Natural killer cell (primary cell): ENCODE data around the gene WDR4. TPM values are rescaled to one million over a fixed set of nuclear protein-coding genes. Genes with fewer than 3 reads are reported as not detected.

Experiments
- ATAC-seq, 3 donors: fragments of 150-1000 bp in 2 of 3; fragments of 200-7000 bp in 1 of 3; cut with Tn5 transposase; 1 replicate in 1 of 3; 2 replicates in 2 of 3; pipeline ENCODE4 v1.10.0; 2021; ENCODE audit warnings: mild to moderate bottlenecking in 2 of 3, moderate library complexity in 2 of 3
- DNase-seq, 2 donors: peaks; one replicate each; pipeline versions ENCODE4 v3.0.0 to v3.0.0-alpha.2; 2013 to 2021; ENCODE audit warnings: mixed read lengths in 1 of 2
- H3K27ac ChIP-seq: one replicate; pipeline ENCODE4 v1.5.1; 2013; ENCODE audit warnings: mild to moderate bottlenecking, low read length
- H3K27me3 ChIP-seq: one replicate; pipeline ENCODE4 v1.6.1; 2013; ENCODE audit warnings: low read length; ENCODE audit not compliant: control insufficient read depth, insufficient read depth
- H3K36me3 ChIP-seq: one replicate; pipeline ENCODE4 v1.6.1; 2013; ENCODE audit warnings: low read length; ENCODE audit not compliant: control insufficient read depth, insufficient read depth
- H3K4me1 ChIP-seq: one replicate; pipeline ENCODE4 v1.6.1; 2013; ENCODE audit warnings: low read length; ENCODE audit not compliant: control insufficient read depth, insufficient read depth
- H3K4me3 ChIP-seq: one replicate; pipeline ENCODE4 v1.5.1; 2013; ENCODE audit warnings: low read length
- H3K9me3 ChIP-seq: one replicate; pipeline ENCODE4 v1.6.1; 2013; ENCODE audit warnings: low read length; ENCODE audit not compliant: control insufficient read depth, insufficient read depth
- H3K27ac Mint-ChIP-seq, 2 donors: one replicate each; pipeline ENCODE4 v1.8.0; 2022; ENCODE audit warnings: mild to moderate bottlenecking in 2 of 2, mixed read lengths in 2 of 2, moderate library complexity in 1 of 2
- H3K27me3 Mint-ChIP-seq, 2 donors: one replicate each; pipeline ENCODE4 v1.8.0; 2022; ENCODE audit warnings: low read depth in 2 of 2, mixed read lengths in 2 of 2
- H3K36me3 Mint-ChIP-seq: one replicate; pipeline ENCODE4 v1.8.0; 2022; ENCODE audit warnings: mixed read lengths
- H3K4me1 Mint-ChIP-seq, 2 donors: one replicate each; pipeline ENCODE4 v1.8.0; 2022; ENCODE audit warnings: mixed read lengths in 2 of 2
- H3K4me3 Mint-ChIP-seq: one replicate; pipeline ENCODE4 v1.8.0; 2022; ENCODE audit warnings: mild to moderate bottlenecking, moderate library complexity, mixed read lengths
- H3K9me3 Mint-ChIP-seq, 2 donors: one replicate each; pipeline ENCODE4 v1.8.0; 2022; ENCODE audit warnings: mixed read lengths in 2 of 2
- CTCF ChIP-seq: fragments of 200-600 bp; IDR thresholded peaks from one replicate; pipeline ENCODE4 v1.8.0; 2022; ENCODE audit warnings: antibody characterized with exemption
- WGBS: methylation state at CpG from one replicate; pipeline ENCODE4 v1.1.7; 2013; ENCODE audit warnings: missing lambda C conversion rate; ENCODE audit not compliant: insufficient coverage; 5-methylcytosine and 5-hydroxymethylcytosine counted together
- intact Hi-C: fragments of 100-400 bp; cut with micrococcal nuclease; formaldehyde crosslinking; loops from one replicate; pipeline ENCODE4 v1.14.2; 2022
- total RNA-seq, 4 donors: library from RNA; stranded (reverse); fragments of 120-200 nt in 1 of 4; gene quantifications; one replicate each; pipeline versions ENCODE4 v1.2.3 to v1.2.4, GENCODE V29; 2013 to 2022

Gene WDR4
- total RNA-seq, 3 donors from 2014 or later (not counting 1 experiment from before 2014, with no cell fraction given): 11.1 to 15.5 (median 14.0) TPM

DNA sequence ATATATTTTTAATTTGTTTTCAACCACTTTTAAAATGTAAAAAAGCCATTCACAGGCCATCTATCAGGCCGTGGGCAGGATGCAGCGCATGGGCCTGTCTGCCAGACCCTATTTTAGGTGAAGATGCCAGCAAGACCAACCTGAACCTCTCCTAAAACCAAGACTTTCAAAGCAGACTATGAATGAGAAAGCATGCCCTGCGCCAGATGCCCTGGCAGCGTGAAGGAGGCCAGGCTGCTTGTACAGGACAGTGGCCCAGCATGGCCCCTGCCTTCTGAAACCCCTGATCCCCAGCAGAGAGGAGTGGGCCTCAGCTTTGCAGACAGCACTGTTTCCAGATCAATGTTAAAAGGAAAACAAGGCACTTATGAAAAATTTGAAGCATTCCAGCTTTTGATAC, 31.6 kb downstream of the WDR4 start:
- intact Hi-C loops: no loop called here
- no peak overlapping the region for H3K27ac Mint-ChIP-seq
- Histone ChIP-seq H3K4me3 (no peak overlapping the region), H3K36me3 (peaks cover 45% of the 10 kb centered on the region), H3K27me3 (no peaks in the 10 kb centered on the region), H3K9me3 (no peaks in the 10 kb centered on the region), H3K27ac (no peak overlapping the region), H3K4me1 (peaks cover 6% of the 10 kb centered on the region)
- TF ChIP-seq CTCF: no peak
- peaks cover 0 to 4% of the 10 kb centered on the region in 2 donors for H3K4me1 Mint-ChIP-seq
- no peaks in the 10 kb centered on the region for H3K27me3 Mint-ChIP-seq
- DNase-seq: no peak
- peaks cover 7% of the 10 kb centered on the region for H3K36me3 Mint-ChIP-seq
- H3K9me3 Mint-ChIP-seq: no peaks in the 10 kb centered on the region
- WGBS: 100% methylated on average over 4 of the region's 4 CpGs
- ATAC-seq: no peak
- H3K4me3 Mint-ChIP-seq: no peak overlapping the region

DNA sequence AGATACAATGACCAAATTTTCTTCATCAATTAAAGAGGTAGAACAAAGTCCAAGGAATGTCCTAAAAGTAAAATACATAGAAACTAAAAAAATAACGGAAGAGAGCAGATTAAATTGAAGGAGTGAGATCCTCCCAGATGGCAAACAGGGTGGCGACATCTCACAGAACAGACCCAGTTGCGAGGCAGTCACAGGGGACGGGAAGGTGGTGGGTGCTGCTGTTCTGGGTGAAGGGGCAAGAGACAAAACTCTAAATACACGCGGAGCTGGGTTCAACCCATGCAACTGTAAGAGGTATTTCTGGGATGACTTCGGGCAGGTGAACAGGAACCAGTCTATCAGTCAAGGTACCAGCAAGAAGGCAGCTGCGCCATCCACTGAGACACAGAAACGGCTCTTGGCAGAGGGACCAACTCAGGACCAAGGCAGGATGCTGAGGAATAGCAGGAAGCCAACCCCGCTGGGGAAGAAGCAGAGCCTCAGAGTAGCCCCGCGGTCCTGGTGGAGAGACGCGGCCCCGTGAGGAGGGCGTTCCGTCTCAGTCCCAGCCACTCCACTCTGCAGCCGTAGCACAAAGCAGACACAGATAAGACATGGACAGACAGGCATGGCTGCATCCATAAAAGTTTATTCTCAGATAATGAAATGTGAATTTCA, 32.2 kb downstream of the WDR4 start:
- H3K9me3 ChIP-seq: no peaks in the 10 kb centered on the region
- peaks cover 0 to 4% of the 10 kb centered on the region in 2 donors for H3K4me1 Mint-ChIP-seq
- TF ChIP-seq CTCF: no peak
- peaks cover 7% of the 10 kb centered on the region for H3K36me3 Mint-ChIP-seq
- WGBS: 91% methylated on average over 18 of the region's 18 CpGs
- H3K4me1 ChIP-seq: peaks cover 6% of the 10 kb centered on the region
- H3K4me3 Mint-ChIP-seq: no peak overlapping the region
- ATAC-seq (no peak), DNase-seq (no peak)
- H3K27me3 Mint-ChIP-seq: no peaks in the 10 kb centered on the region
- H3K4me3 ChIP-seq: no peak overlapping the region
- peaks cover 46% of the 10 kb centered on the region for H3K36me3 ChIP-seq
- H3K27me3 ChIP-seq: no peaks in the 10 kb centered on the region
- no peak overlapping the region for H3K27ac ChIP-seq
- intact Hi-C loops: no loop called here
- no peak overlapping the region for H3K27ac Mint-ChIP-seq
- no peaks in the 10 kb centered on the region for H3K9me3 Mint-ChIP-seq

DNA sequence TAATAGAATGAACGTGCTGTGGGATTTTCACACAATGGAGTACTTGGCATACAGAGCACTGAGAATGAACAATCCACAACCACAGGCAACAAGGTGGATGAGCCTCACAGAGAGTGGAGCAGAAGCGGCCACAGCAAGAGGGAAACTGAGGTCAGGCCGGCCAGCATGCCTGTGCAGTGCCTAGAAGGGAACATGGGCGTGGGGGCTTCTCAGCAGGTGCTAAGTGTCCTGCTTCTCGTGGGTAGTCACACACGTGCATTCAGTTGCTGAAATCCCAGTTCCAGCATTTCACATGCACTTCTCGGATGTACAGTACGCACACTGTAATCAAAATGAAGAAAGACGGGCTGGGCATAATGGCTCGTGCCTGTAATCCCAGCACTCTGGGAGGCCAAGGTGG, 33.1 kb downstream of the WDR4 start:
- no peaks in the 10 kb centered on the region for H3K9me3 ChIP-seq
- DNase-seq: no peak
- Mint-ChIP-seq H3K4me1 (peaks cover 0 to 4% of the 10 kb centered on the region in 2 donors), H3K27me3 (no peaks in the 10 kb centered on the region), H3K4me3 (no peak overlapping the region), H3K27ac (no peak overlapping the region), H3K9me3 (no peaks in the 10 kb centered on the region), H3K36me3 (peaks cover 7% of the 10 kb centered on the region)
- no peak overlapping the region for H3K27ac ChIP-seq
- H3K4me1 ChIP-seq: peaks cover 6% of the 10 kb centered on the region
- peaks cover 41% of the 10 kb centered on the region for H3K36me3 ChIP-seq
- no peaks in the 10 kb centered on the region for H3K27me3 ChIP-seq
- no peak for TF ChIP-seq CTCF
- 96% methylated on average over 10 of the region's 10 CpGs for WGBS
- no peak overlapping the region for H3K4me3 ChIP-seq
- intact Hi-C loops: no loop called here
- no peak for ATAC-seq
